ENCODE data around the gene TRPV5.

Gene TRPV5

DNA sequence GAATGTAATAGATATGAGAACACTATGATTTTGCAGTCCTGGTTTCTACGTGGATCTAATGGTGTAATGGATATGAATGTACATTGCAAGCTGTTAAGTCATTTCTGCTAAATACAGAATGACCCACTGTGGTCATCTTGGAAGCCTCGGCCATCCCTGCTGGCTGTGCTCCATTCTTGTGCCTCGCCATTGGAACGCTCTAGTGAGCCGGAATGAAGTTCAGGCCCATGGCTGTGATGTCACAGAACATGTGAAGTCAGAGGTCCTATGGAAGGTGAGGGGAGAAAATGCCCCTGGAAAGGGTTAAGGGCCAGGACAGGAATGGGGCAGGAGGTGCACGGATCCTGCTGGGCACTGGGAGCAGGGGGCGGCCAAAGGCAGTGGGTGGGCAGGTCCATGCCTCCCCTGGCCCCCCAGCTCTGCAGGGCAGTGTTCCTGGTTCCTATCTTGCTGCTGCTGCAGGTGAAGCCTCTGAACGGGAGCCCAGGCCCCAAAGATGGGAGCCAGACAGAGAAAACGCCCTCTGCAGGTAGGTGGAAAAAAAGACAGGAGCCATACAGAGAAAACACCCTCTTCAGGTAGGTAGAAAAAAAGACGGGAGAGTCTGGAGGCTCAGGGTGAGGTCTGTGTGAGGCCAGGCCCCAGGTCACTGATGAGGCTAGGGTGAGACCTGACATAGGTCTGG is 5.8 kb upstream of the TRPV5 start, which contains the start of gene LLCFC1:
TSS of gene LLCFC1 (plus strand) at position 259 of the 685 bp plus-strand sequence. CDS start at position 397, 138 bp downstream.
- DNase-seq, result no peak

DNA sequence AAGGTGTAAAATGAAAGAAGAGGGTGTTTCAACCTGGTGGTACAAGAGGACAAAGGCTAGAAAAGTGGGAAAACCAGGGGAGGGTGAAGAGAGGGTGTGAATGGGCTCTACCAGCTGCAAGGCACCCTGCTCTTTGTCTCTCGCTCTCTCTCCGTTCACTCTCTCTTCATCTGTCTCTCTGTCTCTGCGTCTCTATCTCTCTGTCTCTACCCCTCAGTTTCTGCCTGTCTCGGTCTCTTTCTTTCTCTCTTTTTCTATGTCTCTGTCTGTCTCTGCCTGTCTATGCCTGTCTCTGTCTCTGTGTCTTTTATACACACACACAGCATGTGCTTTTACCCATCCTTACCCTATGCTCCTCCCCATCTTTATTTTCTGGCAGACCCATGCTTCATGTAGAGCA is 5.1 kb upstream of the TRPV5 start:
- DNase-seq, result no peak

DNA sequence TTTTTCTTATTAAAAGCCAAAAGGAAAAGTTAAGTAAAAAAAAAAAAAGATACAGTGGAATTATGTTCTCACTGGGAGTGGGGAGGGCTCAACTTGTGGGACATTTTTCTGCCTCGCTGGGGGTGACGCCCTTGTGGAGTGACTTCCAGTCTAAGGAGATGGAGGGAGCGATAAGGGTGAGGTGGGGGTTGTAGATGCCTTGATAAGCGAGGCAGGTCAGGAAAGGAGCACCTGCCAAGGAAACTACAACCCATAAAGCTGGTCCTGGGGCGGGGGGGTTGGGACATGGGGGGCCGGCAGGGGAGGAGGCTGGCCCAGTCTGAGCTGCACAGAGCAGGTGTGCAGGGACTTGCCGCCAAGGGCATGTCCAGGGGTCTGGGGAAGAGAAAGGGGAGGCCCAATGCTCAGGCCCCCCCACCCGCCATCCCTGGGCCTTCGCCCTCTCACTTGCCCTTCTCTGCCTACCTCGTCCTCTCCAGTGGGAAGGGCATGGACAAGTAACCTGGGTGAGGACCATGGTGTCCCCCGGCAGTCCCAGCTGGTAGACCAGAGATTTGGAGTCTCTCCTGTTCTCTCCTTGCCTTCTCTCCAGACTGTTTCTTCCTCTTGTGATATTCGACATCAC is 2.5 kb upstream of the TRPV5 start:
- no peak for DNase-seq

DNA sequence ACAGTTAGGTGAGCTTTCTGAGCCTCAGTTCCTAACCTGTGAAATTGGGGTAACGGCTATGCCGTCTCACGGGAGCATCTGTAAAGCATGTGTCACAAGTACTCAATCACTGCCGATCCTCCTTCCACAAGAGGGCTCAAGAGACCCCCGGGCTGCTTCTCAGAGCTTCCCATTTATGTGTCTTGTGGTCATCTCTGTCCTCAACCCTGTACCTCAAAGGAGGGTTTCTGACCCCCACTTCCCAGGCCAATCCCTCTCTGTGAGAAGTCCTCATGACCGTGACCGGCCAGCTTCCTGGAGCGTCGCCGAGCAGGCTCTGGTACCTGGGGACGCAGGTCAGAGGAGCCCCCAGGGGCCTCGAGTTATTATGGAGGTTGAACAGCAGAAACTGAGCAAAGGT is 510 bp upstream of the TRPV5 start:
- no peak for DNase-seq

DNA sequence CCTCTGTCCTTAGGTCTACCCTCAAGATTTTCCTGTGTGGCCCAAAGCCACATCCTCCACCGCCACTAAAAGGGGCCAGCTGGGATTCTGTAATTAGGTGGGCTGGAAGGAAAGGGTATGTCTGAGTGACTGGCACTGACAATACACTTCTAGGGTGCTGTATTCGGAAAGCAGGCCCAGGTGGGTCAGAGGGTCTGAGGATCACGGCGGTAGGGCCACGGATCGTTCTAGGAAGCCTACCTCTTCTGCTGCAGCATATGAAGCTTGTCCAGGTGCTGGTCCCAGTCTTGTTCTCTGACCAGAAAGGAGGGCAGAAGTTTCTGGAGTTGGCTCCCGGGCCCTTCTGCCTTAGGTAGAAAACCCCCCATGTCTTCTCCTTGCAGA is 462 bp downstream of the TRPV5 start:
- no peak for DNase-seq

DNA sequence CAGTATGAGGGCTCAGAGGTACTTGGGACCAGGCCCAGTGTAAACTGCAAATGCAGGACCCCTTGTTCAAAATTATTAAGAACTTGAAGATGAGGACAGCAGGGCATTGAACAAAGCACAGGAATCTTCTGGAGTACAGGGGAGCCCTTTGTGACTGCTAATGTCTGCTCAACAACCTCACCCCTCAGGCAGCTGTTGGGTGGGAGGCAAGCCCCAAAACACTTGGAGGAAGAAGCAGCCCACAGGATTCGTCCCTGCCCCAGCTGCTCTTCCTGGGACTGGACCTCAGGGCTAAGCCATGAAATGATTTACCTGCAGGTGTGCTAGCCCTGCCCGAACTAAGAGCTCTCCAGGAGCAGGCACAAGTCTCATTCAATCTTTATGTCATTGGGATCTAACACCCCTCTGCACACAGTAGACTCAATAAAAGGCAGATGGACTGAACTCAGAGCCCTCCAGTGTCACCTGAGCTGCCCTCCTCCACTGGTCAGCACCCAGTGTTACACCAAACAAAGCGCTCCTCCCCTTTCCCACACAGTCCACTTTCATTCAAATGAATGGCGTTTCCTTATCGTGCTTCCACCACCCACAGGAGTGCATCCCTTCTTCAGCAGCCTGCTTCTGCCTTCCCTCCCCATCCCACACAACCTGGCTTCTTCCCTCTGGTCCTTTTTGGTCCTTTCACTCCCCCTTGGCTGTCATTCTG is 1.0 kb downstream of the TRPV5 start:
- no peak for DNase-seq

DNA sequence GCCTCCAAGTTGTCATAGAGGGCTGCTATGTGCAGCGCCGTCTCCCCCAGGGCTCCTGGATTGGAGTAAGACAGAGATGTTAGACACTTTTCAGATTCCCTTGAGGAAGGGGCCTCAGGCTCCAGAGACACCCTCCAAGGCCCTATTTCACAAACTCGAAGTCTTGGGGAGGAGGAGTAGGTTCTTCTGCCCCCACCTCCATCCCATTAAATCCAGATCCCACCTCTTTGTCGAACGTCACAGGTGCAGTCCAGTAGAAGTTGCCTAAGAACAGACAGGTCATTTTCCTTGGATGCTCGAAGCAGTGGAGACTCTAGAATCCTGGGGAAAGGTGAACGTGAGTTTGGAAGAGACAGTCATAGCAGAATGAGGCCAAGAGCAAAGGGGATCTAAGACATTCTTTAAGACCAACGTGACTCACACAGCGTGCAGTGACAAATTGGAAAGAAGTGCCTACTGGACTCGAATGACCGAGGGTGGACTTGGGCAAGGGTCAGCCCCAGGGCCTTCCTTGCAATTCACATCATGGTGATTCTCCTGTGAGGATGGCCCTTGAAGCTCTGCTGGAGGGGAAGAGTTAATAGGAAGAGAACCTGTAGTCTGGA is 3.3 kb downstream of the TRPV5 start:
- no peak for DNase-seq

DNA sequence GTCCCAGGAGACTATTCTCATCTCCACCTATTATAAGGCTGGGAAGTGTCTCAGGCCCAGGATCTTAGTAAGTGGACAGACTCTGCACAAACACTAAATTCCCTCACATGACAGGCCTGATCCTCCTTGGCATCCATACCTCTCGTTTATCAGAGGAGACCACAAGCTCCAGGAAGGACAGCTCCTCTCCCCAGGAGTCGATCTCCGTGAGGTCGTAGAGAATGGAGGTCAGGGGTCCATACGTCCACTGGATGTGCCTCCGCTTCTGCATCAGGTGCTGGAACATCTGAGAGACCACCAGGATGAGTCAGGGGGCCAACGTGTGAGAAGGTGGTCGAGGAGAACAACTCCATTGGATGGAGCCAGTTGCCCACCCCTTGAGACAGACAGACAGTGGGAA is 5.6 kb downstream of the TRPV5 start:
- DNase-seq, result no peak

DNA sequence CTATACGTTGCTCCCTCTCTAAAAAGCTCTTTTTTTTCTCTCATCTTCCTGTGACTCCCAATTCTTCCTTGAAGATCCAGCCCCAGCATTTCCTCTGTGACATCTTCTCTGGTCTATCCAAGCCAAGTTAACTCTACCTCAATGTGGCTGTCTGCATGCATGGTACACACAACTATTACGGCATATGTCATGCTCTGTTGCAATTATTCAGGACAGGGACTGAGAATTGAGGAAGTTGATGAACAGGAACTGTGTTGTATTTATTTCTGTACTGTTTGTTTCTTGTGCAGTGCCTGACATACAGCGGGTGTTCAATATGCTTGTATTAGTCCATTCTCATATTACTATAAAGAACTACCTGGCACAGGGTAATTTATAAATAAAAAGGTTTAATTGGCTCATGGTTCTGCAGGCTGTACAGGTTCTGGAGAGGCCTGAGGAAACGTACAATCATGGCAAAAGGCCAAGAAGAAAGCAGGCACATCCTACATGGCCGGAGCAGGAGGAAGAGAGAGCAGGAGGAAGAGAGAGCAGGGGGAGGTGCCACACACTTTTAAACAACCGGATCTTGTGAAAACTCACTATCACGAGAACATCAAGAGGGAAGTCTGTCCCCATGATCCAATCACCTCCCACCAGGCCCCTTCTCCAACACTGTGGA is 6.3 kb downstream of the TRPV5 start:
- DNase-seq, result no peak

DNA sequence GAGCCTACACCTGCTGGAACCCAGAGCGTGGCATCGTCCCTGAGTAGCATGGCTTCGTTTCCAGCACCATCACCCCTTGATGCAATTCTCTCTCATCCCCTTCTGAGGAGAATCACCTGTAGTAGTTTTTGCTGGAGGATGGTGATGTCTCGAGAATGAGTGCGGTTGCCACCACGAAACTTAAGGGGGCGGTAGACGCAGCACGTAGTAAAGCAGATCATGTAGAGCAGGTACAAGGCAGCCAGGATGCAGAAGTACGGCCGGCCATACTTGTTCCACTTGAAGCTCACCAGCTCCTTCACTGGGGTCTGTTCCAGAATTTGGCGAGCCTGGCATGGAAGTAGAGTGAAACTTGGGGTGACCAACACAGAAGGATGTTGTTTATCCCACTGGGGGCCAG is 8.1 kb downstream of the TRPV5 start:
- DNase-seq, result no peak

DNA sequence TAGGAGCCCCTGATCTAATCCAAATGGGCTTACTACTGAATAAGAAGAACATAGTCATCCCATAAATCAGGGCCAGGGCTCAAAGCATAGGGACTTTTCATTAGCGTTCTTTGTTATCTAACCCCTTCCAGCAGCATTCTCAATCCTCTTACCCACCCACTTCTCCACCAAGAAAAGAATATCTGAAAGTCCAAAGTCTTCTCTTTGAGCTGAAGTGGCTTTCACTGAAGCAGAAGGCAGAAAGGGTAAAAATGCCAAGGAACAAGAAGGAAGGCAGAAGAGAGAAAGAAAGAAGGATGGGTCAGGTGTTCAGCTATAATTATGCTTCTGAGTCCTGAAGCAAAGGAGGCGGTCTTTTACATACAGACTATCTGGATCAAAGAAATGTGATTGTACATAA is 10.2 kb downstream of the TRPV5 start:
- DNase-seq, result no peak

DNA sequence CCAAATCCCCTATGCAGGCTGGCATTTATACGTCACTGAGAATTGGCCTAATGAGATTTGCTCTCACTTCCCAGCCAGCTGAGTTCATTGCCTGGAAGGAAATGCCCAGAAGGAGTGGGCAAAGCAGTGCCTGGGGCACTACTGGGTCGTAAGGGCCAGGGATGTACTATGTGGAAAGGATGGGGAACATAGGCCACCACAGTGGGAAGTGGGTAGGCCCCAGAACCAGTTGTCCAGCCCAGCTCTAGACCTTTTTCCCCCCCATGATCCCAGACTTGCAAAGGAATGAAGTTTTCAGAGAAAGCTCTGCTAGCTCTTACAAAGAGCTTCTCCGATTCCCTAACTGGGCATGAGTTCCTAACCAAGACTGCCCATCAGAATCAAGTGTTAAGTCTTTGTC is 13.9 kb downstream of the TRPV5 start:
- no peak for DNase-seq

DNA sequence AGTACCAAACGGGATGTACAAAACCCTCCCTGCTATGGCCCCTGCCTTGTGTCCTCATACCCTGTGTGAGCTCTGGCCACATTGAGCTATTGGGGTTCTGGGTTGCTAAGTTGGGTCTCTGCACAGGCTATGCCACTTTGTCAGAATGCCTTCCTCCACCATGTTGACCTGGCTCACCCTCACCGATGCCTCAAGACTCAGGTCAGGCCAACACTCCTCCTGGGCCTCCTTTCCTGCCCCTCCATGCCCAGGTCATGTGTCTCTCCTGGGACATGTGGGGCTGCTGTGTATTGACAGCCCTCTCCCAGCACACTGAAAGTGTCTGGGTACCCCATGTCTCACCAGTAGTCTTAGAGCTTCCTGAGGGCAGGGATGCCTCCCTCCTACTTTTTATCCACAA is 14.6 kb downstream of the TRPV5 start:
- DNase-seq, result no peak

DNA sequence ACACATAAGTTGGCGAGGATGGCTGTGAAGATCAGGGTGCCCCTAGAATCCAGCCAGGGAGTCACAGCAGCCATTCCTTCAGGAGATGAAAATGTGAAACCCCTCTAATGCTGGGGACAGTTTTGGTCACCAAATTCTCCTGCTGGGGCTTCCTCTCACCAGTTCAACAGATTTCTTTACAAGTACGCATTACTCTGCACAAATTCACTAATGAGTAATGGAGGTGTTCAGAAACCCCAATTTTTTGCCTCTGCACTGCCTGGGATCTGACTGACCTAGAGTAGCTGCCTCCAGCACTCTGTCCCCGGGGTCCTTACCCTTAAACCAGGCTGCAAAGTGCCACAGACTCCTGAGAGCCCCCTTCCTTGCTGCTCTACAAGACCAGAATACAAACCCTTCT is 16.1 kb downstream of the TRPV5 start:
- no peak for DNase-seq

DNA sequence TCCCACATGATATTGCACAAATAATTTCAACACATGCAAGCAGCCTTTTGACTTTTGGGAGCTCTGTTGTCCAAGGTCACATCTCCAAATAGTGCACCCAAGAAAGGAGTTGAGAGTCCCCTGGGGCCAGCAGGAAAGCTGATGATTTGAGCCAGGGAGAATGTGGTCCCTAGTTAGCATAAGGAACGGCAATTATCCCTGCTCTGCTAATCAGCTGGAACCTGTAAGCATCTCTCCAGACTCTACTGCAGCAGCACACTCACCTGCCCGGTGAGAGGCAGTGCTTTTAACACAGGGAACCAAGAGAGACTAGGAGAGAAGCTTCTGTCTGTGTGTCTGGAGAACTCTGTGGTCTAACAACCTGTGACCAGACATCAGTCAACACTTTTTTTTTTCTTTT is 17.0 kb downstream of the TRPV5 start:
- no peak for DNase-seq

DNA sequence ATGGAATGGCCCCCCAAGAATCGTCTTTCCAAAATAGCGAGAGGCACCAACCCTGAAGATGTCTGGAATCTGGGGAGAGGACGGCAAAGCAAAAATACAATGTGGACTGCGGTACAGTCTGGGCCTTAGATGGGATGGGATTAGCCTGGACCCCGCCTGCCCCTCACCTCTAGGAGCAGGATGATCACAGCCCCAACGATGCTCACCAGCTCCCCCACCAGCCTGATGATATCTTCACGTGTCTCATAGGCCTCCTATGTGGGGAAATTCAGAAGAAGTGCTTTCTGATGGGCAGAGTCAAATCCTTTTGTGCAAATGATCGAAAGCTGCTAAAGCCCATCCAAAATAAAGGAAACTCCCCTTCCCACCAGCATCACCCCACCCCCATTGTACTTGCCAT is 18.2 kb downstream of the TRPV5 start:
- DNase-seq, result no peak

DNA sequence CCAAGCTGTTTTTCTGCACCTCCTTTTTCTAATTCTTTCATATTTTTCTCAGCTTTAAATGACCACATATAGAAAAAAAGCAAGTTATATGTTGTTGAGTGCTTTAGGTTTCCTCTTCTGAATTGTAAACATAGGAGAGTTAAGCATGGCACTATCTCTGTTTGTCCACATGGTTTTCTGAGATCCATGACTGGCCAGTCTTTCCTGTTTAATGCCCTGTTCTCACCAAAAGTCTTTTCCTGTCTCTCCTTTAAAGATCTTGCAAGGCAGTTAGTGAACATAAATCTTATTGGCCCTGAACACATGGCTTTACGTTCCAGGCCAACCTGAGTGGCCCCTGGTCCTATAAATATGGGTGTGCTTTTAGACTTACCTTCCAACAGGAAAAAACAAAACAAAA is 19.4 kb downstream of the TRPV5 start:
- no peak for DNase-seq

DNA sequence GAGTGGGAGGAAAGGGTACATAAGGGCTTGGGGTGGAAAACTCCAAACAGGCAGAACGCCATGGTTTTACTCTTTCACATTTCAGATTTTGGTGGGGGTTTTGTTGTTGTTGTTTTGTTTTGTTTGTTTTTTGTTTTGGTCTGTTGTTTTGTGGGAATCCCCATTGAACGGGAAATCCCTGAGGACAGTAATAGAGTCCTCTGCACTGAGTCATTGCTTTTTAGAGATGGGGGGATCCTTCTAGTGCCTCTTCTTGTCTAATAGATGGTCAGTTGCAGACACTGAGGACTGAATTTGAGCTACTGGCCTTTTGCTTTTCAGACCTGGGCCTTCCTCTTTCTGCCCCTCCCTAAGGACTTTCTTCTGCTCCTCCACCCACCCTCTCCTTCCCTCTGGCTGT is 20.0 kb downstream of the TRPV5 start:
- DNase-seq, result no peak

DNA sequence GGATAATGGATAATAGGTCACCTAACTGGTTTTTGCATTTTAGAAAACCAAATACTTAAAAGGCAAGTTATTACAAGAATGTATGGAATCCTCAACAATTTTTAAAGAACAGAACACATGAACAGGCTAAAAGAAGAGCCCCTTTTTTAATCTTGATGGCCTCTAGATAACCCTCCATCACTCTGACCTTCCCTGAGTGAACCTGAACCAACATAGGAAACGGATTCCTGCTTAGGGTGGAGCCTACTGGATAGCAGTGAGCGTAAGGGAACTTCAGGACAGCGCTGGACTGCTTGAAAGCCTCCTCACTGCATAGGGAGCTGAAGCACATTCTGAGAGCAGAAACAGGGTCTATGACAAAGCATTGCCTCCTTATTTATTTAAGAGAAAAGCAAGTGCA is 20.5 kb downstream of the TRPV5 start:
- no peak for DNase-seq

DNA sequence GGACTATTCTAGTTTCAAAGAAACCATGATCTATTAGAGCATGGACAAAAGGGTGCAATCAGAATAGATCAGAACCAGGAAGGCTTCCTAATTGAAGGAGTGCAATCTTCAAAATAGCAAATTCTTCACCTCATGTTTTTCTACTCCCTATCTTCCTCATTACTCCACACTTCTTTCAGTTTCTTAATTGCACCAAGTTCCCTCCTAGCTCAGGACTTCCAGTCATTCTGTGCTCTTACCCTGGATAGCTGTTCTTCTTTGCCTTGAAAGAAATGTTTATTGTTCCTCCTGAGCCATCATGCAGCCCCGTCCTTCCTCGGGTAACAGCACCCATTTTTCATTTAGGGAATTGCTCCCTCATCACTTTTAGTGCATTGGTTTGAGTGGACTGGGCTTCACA is 23.1 kb downstream of the TRPV5 start:
- DNase-seq, result no peak

DNA sequence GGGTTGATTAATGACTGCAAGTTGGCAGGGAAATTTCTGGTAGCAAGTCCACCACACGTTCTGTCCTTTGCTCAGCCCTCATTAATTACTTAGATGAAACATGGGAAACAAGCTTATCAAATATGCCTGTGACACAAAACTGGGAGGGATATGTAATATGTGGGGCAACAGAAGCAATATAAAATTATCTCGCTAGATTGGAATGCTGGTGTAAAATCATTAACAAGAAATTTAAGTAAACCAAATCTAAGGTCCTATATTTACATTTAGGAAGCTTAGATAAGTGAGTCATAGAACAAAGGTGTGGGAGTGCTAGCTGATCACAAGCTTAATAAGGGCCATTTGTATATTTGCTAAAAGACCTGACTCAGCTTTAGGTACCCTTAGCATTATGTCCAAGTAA is 23.5 kb downstream of the TRPV5 start:
- DNase-seq, result no peak

DNA sequence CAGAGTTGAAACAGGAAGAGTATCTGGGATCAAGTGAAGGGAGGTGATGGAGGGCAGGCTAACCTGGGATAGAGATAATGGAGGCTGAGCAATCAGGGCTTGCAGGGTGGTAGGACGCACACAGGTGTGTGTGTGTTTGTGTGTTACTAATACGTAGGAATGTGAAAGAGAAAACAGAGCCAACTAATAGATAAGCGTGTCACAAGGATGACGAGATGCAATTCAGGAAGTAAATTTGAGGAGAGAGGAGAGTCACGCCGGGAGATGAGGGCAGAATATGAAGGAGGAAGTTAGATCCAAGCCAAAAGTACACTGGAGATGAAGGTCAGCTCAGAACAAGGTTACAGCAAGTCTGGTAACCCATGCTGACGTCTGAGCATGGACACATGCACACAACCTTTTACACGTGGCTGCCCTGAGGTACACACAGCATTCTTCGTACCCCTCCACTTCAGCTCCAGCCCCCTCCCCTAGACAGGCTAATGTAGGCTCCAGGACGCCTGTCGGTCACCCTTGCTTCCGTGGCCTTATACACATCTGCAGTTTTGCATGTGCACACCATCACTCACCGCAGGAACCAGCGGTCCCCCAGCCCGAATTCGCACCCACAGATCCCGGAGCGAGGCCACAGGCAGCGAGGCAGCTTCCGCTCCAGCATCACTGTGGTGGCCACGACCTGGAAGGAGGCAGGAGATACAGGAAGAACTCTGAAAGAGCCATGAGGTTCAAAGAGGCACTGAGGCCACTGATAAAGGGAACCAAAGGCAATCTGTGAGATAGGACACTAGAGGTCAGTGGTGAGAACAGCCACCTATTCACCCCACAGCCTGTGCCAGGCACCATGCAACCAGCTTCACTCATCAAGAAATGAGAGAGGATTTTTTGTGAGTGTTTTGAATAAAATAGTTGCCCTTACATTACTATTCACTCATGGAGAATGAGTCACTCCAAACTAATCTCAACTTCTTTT is 24.3 kb downstream of the TRPV5 start:
- no peak for DNase-seq

Measured in activated CD8-positive, alpha-beta memory T cell treated with anti-CD3 and anti-CD28 coated beads, Interleukin-2, amount 50 U/mL, for 4 hours (primary cell).